Measurements from ENCODE around the gene TNK1. TPM values are rescaled to one million over a fixed set of nuclear protein-coding genes. Genes with fewer than 3 reads are reported as not detected.

Gene TNK1
- total RNA-seq, 1 donor from 2014 or later = 1.7 TPM

GRCh38 chr17:7426896-7427489 lies 46.1 kb downstream of the TNK1 start:
- Mint-ChIP-seq H3K27me3 (ENCODE audit: unreplicated experiment) (peaks cover 10% of the 10 kb centered on the region), H3K9me3 (ENCODE audit: unreplicated experiment) (no peaks in the 10 kb centered on the region), H3K4me1 (ENCODE audit: unreplicated experiment) (no peaks in the 10 kb centered on the region), H3K27ac (ENCODE audit: unreplicated experiment) (no peak overlapping the region), H3K4me3 (ENCODE audit: unreplicated experiment) (no peak overlapping the region), H3K36me3 (ENCODE audit: low read depth, unreplicated experiment) (no peaks in the 10 kb centered on the region)
- no peak for DNase-seq (ENCODE audit: low spot score)
- no peak for TF ChIP-seq CTCF (IDR thresholded peaks at IDR 0.05; ENCODE audit: unreplicated experiment)

- peaks cover 10% of the 10 kb centered on the region for H3K27me3 Mint-ChIP-seq (ENCODE audit: unreplicated experiment)
- H3K27ac Mint-ChIP-seq (ENCODE audit: unreplicated experiment) = no peak overlapping the region
- TF ChIP-seq CTCF (IDR thresholded peaks at IDR 0.05; ENCODE audit: unreplicated experiment) = no peak
- H3K36me3 Mint-ChIP-seq (ENCODE audit: low read depth, unreplicated experiment) = no peaks in the 10 kb centered on the region
- no peak for DNase-seq (ENCODE audit: low spot score)
- no peaks in the 10 kb centered on the region for H3K9me3 Mint-ChIP-seq (ENCODE audit: unreplicated experiment)
- H3K4me1 Mint-ChIP-seq (ENCODE audit: unreplicated experiment) = no peaks in the 10 kb centered on the region
- no peak overlapping the region for H3K4me3 Mint-ChIP-seq (ENCODE audit: unreplicated experiment)
Measured at GRCh38 chr17:7427549-7427948, 46.7 kb downstream of the TNK1 start.

GRCh38 chr17:7428557-7428956 lies 47.7 kb downstream of the TNK1 start, which contains the start of gene SPEM3:
SPEM3 (plus strand) TSS chr17:7428857; CDS start chr17:7428903, 46 bp downstream.
- Mint-ChIP-seq H3K9me3 (ENCODE audit: unreplicated experiment) (no peaks in the 10 kb centered on the region), H3K27me3 (ENCODE audit: unreplicated experiment) (peaks cover 10% of the 10 kb centered on the region), H3K36me3 (ENCODE audit: low read depth, unreplicated experiment) (no peaks in the 10 kb centered on the region), H3K27ac (ENCODE audit: unreplicated experiment) (no peak within 1 kb of the TSS), H3K4me1 (ENCODE audit: unreplicated experiment) (no peaks in the 10 kb centered on the region), H3K4me3 (ENCODE audit: unreplicated experiment) (no peak within 1 kb of the TSS)
- no peak for TF ChIP-seq CTCF (IDR thresholded peaks at IDR 0.05; ENCODE audit: unreplicated experiment)
- no peak for DNase-seq (ENCODE audit: low spot score)

- no peak for TF ChIP-seq CTCF (IDR thresholded peaks at IDR 0.05; ENCODE audit: unreplicated experiment)
- H3K4me3 Mint-ChIP-seq (ENCODE audit: unreplicated experiment) = no peak overlapping the region
- no peak overlapping the region for H3K27ac Mint-ChIP-seq (ENCODE audit: unreplicated experiment)
- H3K4me1 Mint-ChIP-seq (ENCODE audit: unreplicated experiment) = no peaks in the 10 kb centered on the region
- H3K27me3 Mint-ChIP-seq (ENCODE audit: unreplicated experiment) = peaks cover 7% of the 10 kb centered on the region
- DNase-seq (ENCODE audit: low spot score) = no peak
- no peaks in the 10 kb centered on the region for H3K9me3 Mint-ChIP-seq (ENCODE audit: unreplicated experiment)
- H3K36me3 Mint-ChIP-seq (ENCODE audit: low read depth, unreplicated experiment) = no peaks in the 10 kb centered on the region
Measured at GRCh38 chr17:7429722-7430121, 48.8 kb downstream of the TNK1 start.

GRCh38 chr17:7431231-7431630 lies 50.3 kb downstream of the TNK1 start:
- Mint-ChIP-seq H3K27me3 (ENCODE audit: unreplicated experiment) (peaks cover 5% of the 10 kb centered on the region), H3K4me3 (ENCODE audit: unreplicated experiment) (no peak overlapping the region), H3K9me3 (ENCODE audit: unreplicated experiment) (no peaks in the 10 kb centered on the region), H3K4me1 (ENCODE audit: unreplicated experiment) (peaks cover 8% of the 10 kb centered on the region), H3K36me3 (ENCODE audit: low read depth, unreplicated experiment) (no peaks in the 10 kb centered on the region), H3K27ac (ENCODE audit: unreplicated experiment) (peak overlapping the region; percentile 45)
- no peak for DNase-seq (ENCODE audit: low spot score)
- TF ChIP-seq CTCF (IDR thresholded peaks at IDR 0.05; ENCODE audit: unreplicated experiment) = no peak
